Coronary artery (tissue), 2 donors: ENCODE data around the gene TP53TG3F.
"Not testable (repeated sequence)": the region's sequence is repeated elsewhere in the genome, so short reads cannot be mapped to it uniquely, and the experiment has no call there.

Experiments
- DNase-seq: peaks from one replicate; pipeline ENCODE4 v3.0.0-alpha.2; 2017; ENCODE audit warnings: low spot score
- H3K27ac ChIP-seq, 2 donors: fragments of 200-600 bp; sonication (generic); one replicate each; pipeline ENCODE4 v1.5.1; 2016 to 2019
- H3K4me3 ChIP-seq: fragments of 200-600 bp; sonication (generic); 2 replicates; pipeline ENCODE4 v1.5.1; 2016; ENCODE audit warnings: mild to moderate bottlenecking, moderate library complexity

Gene TP53TG3F, protein sequence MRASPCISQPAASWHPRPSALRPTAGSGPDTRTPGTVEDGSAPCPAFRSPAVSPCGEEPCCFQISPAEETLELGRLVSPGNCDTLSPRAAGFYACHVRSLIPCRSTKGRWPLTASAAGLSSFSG

DNA sequence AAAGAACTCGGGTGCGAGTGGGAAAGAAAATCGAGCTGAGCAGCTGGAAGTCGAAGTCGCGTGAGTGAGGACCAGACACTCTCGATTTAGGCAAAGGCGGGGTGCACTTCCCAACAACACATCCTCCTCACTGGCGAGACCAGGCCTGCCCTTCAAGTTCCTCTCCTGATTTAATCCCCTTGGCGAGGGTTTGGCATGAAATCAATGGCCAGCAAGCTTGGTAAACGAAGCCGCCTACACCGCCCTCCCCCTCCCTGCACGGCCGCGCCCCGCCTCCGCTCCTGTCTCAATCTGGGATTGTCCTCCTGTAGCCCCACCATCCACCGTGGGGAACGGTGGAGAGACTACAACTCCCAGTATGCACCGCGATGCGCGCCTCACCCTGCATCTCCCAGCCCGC is at the start of gene TP53TG3F:
Gene TP53TG3F, plus strand, starts transcription at position 301 of the 400 bp plus-strand sequence. Its CDS starts 68 bp downstream, at position 369.
- not testable (repeated sequence) for DNase-seq, H3K4me3 ChIP-seq, H3K27ac ChIP-seq

DNA sequence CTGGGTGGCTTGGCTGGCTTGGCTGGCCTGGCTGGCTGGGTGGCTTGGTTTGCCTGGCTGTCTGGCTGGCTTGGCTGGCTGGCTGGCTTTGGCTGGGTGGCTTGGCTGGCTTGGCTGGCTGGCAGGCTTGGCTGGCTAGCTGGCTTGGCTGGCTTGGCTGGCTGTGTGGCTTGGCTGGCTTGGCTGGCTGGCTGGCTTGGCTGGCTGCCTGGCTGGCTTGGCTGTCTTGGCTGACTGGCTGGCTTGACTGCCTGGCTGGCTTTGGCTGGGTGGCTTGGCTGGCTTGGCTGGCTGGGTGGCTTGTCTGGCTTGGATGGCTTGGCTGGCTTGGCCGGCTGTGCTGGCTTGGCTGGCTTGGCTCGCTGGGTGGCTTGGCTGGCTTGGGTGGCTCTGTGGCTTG is 32.2 kb downstream of the TP53TG3F start:
- not testable (repeated sequence) for DNase-seq, H3K4me3 ChIP-seq, H3K27ac ChIP-seq

DNA sequence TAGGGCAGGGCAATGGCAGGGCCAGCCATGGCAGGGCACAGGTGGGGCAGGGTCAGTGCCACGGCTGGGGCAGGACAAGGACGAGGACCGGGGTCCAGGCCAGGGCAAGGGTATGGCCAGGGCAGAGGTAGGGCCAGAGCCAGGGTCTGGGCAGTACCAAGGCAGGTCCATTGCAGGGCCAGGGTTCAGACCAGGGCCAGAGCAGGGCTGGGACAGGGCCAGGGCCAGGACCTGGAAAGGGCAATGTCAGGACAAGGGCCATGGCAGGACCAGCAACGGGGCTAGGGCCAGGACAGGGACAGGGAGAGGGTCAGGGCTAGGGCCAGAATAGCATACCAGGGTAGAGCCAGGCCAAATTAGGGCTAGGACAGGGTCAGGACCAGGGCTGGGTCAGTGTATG is 47.8 kb downstream of the TP53TG3F start:
- H3K27ac ChIP-seq, H3K4me3 ChIP-seq, DNase-seq: not testable (repeated sequence)

DNA sequence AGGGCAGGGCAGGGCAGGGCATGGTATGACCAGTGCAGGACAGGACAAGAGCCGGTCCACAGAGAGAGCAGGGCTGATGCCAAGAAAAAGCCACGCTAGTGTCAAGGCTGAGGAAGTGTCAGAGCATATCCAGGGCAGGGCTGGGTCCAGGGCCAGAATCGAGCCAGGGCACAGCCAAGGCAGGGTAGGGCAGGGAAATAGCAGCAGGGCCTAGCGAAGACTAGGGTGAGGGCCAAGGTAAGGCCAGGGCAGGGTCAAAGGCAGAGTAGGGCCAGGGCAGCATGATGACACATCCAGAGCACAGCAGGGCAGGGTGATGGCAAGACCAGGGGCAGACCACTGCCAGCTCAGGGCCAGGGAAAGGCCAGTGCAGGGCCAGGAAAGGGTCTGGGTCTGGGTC is 49.7 kb downstream of the TP53TG3F start:
- DNase-seq, H3K4me3 ChIP-seq, H3K27ac ChIP-seq: not testable (repeated sequence)

DNA sequence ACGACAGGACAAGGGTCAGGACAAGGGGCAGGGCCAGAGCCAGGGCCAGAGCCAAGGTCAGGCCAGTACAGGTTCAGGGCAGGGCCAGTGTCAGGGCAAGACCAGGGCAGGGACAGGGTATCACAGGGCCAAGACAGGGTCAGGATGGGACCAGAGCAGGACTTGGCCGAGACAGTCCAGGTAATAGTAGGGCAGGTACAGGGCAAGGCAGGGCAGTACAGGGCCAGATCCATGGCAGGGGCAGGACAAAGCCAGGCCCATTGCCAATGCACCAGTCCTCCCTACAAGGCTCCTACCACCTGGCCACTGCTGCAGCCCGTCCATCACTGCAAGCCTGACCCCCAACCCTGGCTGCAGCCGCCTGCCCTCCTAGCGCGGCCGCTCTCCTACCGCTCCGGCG is 50.5 kb downstream of the TP53TG3F start:
- not testable (repeated sequence) for H3K27ac ChIP-seq, H3K4me3 ChIP-seq, DNase-seq
